Measurements from ENCODE around the gene ZNF554. TPM values are rescaled to one million over a fixed set of nuclear protein-coding genes. Genes with fewer than 3 reads are reported as not detected.

ZNF554 gene
- total RNA-seq, 3 donors from 2014 or later (not counting 1 experiment from before 2014, with no cell fraction given) = 3.4 to 5.6 (median 3.7) TPM

DNA sequence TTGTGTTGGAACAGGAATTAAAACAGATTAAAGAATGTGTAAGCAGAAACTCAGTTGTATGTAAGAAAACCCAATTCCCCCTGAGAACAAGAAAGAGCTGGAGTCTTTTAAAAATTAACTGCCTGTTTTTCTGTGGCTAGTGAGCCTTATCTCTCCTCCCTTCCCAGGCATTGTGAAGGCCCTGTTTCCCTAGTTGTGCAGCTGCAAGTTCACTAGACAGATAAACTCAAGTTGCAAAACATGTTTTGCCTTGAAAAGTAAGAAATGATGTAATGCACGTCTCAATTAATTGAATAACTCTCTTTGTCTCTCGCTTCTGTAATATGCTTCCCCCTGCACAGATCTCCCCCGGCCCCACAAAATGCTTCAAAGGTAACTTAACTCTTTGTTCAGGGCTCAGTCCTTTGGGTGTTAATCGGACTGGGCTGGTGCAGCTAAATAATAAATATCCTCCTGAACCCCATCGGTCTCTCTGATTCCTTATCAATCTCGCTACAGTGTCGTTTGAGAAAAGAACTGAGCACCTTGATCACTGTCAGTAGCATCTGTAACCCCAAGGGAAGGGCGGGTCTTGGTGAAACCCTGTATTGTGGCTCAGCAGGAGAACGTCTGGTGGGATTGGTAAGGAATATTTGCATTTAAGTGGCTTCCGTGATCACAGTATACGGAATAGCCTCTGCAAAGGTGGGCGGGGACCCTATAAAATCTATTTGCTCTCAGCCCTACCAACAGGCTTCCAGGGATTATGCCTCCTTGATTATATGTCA is 45.8 kb downstream of the ZNF554 start:
- no peak overlapping the region for H3K27ac ChIP-seq (ENCODE audit: low read length)
- intact Hi-C loops (cut with micrococcal nuclease) = no loop called here
- H3K4me1 ChIP-seq (ENCODE audit: control insufficient read depth, insufficient read depth, low read length) = peaks cover 3% of the 10 kb centered on the region
- H3K4me3 Mint-ChIP-seq = no peak overlapping the region
- peaks cover 3 to 7% of the 10 kb centered on the region in 2 donors for H3K27me3 Mint-ChIP-seq (ENCODE audit: low read depth in 2 of 2)
- WGBS (ENCODE audit: insufficient coverage) = 57% methylated on average over 12 of the region's 12 CpGs
- no peak overlapping the region for H3K27ac Mint-ChIP-seq
- H3K4me1 Mint-ChIP-seq = no peaks in the 10 kb centered on the region
- H3K9me3 Mint-ChIP-seq = no peaks in the 10 kb centered on the region
- no peak for ATAC-seq
- no peaks in the 10 kb centered on the region for H3K36me3 Mint-ChIP-seq
- H3K27me3 ChIP-seq (ENCODE audit: control insufficient read depth, insufficient read depth, low read length) = no peaks in the 10 kb centered on the region
- no peaks in the 10 kb centered on the region for H3K9me3 ChIP-seq (ENCODE audit: control insufficient read depth, insufficient read depth, low read length)
- TF ChIP-seq, protein P1, sequence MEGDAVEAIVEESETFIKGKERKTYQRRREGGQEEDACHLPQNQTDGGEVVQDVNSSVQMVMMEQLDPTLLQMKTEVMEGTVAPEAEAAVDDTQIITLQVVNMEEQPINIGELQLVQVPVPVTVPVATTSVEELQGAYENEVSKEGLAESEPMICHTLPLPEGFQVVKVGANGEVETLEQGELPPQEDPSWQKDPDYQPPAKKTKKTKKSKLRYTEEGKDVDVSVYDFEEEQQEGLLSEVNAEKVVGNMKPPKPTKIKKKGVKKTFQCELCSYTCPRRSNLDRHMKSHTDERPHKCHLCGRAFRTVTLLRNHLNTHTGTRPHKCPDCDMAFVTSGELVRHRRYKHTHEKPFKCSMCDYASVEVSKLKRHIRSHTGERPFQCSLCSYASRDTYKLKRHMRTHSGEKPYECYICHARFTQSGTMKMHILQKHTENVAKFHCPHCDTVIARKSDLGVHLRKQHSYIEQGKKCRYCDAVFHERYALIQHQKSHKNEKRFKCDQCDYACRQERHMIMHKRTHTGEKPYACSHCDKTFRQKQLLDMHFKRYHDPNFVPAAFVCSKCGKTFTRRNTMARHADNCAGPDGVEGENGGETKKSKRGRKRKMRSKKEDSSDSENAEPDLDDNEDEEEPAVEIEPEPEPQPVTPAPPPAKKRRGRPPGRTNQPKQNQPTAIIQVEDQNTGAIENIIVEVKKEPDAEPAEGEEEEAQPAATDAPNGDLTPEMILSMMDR (IDR thresholded peaks at IDR 0.05) = no peak
- DNase-seq = no peak
- H3K4me3 ChIP-seq (ENCODE audit: low read length) = no peak overlapping the region
- H3K36me3 ChIP-seq (ENCODE audit: control insufficient read depth, insufficient read depth, low read length) = no peaks in the 10 kb centered on the region

DNA sequence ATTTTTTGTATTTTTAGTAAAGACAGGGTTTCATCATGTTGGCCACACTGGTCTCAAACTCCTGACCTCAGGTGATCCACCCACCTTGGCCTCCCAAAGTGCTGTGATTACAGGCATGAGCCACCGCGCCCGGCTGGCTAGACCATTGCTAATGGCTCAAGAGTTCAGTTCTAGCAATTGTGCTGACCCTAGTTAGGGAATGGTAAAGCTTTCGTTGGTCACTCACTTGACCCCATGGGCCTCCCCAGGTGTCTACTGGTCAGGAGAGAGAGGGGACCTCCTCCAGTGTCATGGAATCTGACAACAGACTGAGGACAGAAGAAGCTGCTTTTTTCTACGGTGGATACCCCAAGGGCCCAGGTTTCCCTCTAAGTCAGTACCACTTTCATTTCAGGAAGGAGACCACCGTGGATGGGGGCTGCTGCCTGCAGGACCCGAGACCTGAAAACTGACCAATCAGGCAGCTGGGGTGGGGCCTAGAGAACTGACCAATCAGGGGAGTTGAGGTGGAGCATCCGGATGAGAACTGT is 46.9 kb downstream of the ZNF554 start:
- Mint-ChIP-seq H3K9me3 (no peaks in the 10 kb centered on the region), H3K4me1 (peaks cover under 1 to 6% of the 10 kb centered on the region in 2 donors), H3K27me3 (ENCODE audit: low read depth in 2 of 2) (peaks cover 3 to 7% of the 10 kb centered on the region in 2 donors), H3K36me3 (no peaks in the 10 kb centered on the region), H3K27ac (no peak overlapping the region), H3K4me3 (no peak overlapping the region)
- no peak overlapping the region for H3K4me3 ChIP-seq (ENCODE audit: low read length)
- WGBS (ENCODE audit: insufficient coverage) = 81% methylated on average over 8 of the region's 8 CpGs
- H3K4me1 ChIP-seq (ENCODE audit: control insufficient read depth, insufficient read depth, low read length) = peaks cover 3% of the 10 kb centered on the region
- no peaks in the 10 kb centered on the region for H3K36me3 ChIP-seq (ENCODE audit: control insufficient read depth, insufficient read depth, low read length)
- no peaks in the 10 kb centered on the region for H3K9me3 ChIP-seq (ENCODE audit: control insufficient read depth, insufficient read depth, low read length)
- H3K27ac ChIP-seq (ENCODE audit: low read length) = no peak overlapping the region
- TF ChIP-seq, protein P1 (IDR thresholded peaks at IDR 0.05) = no peak
- DNase-seq (no peak), ATAC-seq (no peak)
- intact Hi-C loops (cut with micrococcal nuclease) = no loop called here
- no peaks in the 10 kb centered on the region for H3K27me3 ChIP-seq (ENCODE audit: control insufficient read depth, insufficient read depth, low read length)

DNA sequence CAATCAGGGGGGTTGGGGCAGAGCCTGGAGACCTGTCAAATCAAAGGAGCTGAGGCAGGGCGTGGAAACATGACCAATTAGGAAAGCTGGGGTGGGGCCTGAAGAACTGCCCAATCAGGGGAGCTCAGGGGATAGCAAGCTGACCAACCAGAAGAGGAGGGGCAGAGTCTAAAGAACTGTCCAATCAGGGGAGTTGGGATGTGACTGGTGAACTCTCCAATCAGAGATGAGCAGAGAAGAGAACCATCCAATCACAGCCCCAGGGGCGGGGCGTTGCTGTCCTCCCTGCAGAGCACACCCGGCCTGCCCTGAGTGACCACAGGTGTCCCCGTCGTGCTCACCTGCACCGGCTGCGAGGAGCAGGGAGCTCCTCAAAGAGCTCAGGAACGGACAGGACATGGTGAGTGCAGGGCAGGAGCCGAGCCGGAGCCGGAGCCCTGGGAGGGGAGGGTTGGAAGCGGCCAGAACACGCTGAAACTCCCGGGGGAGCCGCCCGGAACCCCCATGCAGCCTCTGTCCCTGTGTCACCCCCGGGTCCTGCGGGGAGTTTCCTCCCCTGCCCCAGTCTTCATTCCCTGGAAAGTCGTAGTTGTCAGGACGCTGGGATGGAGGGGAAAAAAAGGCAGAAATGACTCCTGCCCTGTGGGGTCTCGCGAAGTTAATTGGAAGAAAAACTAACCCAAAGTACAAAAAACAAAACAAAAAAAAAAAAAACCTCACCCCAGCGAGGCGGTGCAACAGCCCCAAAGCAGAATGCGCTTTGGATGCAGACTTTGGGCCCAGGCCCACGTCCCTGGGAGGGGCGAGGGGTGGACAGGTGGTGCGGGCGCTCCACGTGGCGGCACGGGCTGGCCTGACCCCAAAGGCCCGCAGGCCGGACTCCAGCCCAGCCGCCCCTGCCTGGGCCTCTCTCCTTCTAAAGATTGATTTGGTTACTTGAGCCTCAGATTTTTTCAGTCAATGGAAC is 47.6 kb downstream of the ZNF554 start, which contains the start of gene ZNF556:
Gene ZNF556, plus strand, starts transcription at position 311 of the 967 bp plus-strand sequence. Its CDS starts 87 bp downstream, at position 398.
- DNase-seq (no peak), ATAC-seq (peak in 1 of 3 donors; percentile 29)
- Mint-ChIP-seq H3K27ac (no peak within 1 kb of the TSS), H3K4me1 (peaks cover 4 to 9% of the 10 kb centered on the region in 2 donors), H3K9me3 (no peaks in the 10 kb centered on the region), H3K36me3 (no peaks in the 10 kb centered on the region), H3K4me3 (no peak within 1 kb of the TSS), H3K27me3 (ENCODE audit: low read depth in 2 of 2) (peaks cover 3 to 7% of the 10 kb centered on the region in 2 donors)
- WGBS (ENCODE audit: insufficient coverage) = 95% methylated on average over 31 of the region's 36 CpGs
- no peak within 1 kb of the TSS for H3K27ac ChIP-seq (ENCODE audit: low read length)
- H3K27me3 ChIP-seq (ENCODE audit: control insufficient read depth, insufficient read depth, low read length) = no peaks in the 10 kb centered on the region
- TF ChIP-seq, protein P1 (IDR thresholded peaks at IDR 0.05) = no peak
- intact Hi-C loops (cut with micrococcal nuclease) = no loop called here
- H3K4me3 ChIP-seq (ENCODE audit: low read length) = no peak within 1 kb of the TSS
- H3K36me3 ChIP-seq (ENCODE audit: control insufficient read depth, insufficient read depth, low read length) = no peaks in the 10 kb centered on the region
- no peaks in the 10 kb centered on the region for H3K9me3 ChIP-seq (ENCODE audit: control insufficient read depth, insufficient read depth, low read length)
- peaks cover 3% of the 10 kb centered on the region for H3K4me1 ChIP-seq (ENCODE audit: control insufficient read depth, insufficient read depth, low read length)
